GM21515 (cell line): ENCODE results near the gene SPTSSB.
A peak's percentile ranks its signal among the peaks of the same experiment; 100 is the strongest.

Experiments
- ATAC-seq: cut with Tn5 transposase; IDR thresholded peaks from one replicate; pipeline ENCODE4 v1.9.1; 2021; ENCODE audit not compliant: unreplicated experiment

SPTSSB gene

DNA sequence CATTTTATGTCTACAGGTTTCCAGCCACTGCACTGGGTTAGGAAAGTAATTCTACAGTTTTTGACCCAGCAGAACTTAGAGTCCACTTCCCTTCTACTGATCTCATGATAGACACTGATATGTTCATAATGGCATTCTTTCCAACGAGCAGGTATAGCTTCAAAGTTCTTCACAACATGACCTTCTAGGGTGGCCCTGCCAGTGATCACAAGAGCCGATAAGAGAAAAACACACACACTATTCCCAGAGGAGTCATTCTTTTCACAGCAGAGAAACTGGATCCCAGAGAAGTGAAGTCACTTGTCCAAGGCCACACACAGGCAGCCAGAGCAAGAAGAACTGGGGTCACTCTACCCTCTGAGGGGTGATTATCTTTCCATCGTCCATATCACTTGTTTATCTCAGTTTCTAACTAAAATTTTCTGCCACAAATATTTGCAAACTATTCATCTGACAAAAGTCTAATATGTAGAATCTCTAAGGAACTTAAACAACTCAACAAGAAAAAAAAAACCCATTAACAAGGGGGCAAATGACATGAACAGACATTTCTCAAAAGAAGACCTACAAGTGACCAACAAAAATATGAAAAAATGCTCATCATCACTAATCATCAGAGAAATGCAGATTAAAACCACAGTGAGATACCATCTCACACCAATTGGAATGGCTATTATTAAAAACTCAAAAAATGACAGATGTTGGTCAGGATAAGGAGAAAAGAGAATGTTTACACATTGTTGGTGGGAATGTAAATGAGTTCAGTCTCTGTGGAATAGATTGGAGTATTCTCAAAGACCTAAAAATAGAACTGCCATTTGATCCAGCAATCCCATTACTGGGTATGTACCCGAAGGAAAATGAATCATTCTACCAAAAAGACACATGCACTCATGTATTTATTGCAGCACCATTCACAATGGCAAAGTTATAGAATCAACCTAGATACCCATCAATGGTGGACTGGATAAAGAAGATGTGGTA, 31.5 kb downstream of the SPTSSB start:
- no peak for ATAC-seq

DNA sequence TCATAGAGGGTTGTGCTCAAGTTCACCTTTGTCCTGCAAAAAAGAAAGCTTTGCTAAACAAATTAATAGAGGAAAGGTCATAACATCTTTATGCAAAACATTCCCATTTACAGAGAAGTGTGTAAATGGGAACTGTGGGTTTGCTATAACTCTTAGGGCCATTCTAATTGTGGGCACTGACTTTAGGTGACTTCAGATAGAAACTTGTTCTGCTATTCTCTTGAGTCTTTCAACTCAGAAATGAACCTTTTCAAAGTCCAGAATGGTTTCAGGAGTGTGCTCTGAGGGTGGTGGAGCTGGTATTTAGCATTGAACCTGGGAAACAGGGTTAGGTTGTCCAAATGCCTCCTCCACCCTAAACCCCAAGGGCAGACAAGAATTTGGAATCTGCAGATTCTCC, 34.0 kb downstream of the SPTSSB start:
- ATAC-seq = no peak

DNA sequence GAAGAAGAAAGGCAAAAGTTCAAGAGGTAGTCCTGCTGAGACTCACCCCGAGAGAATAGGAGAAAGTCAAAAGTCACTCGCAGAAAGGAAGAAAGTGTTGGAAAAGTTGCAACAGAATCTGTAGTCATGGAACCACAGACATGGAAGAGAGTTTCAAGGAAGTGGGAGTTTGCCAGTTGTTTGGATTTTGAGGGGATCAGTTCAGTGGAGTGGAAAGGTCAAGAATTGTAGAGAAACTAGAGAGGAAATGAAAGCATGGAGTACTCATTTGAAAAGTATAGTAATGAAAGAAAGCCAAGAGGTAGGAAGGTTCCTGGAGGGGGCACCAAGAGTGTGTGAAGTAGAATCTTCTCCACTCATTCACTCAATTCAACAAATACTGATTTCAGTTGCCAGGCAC, 34.7 kb downstream of the SPTSSB start:
- no peak for ATAC-seq

DNA sequence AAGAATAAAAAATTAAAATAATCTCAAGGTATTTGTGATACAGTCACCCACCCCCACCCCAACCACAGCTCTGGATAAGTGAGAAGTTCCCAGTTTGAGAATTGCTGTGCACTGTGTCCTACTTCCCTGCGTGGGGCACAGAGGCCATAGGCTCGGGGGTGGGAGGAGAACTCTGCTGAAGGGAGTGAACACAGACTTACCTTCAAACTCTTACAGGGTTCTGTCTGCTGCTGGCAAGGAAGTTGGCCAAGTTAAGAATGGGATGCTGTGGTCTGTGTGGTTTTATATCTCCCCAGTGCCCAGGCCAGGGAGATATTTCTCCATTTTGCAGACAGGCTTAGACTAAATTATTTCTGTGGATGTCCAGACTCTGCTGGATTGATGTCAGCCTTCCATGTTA, 37.6 kb downstream of the SPTSSB start:
- ATAC-seq = no peak

DNA sequence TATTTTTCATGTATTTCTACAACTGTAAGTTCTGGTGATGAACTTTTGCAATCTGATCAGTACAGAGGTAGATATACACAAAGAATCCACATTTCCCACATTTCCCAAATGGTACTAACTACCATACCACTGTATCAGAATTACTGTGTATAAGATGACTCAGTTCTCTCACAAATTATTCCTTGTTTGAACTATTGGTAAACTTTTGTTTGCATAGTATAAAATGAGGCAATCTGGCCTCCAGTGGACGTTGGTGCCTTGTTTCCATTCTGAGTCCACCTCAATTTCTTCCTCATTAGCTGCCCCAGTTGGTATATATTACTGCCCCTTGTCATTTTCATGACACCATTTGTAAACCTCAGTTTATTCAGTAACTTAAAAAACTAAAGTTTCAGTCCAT, 38.5 kb downstream of the SPTSSB start:
- ATAC-seq = no peak

DNA sequence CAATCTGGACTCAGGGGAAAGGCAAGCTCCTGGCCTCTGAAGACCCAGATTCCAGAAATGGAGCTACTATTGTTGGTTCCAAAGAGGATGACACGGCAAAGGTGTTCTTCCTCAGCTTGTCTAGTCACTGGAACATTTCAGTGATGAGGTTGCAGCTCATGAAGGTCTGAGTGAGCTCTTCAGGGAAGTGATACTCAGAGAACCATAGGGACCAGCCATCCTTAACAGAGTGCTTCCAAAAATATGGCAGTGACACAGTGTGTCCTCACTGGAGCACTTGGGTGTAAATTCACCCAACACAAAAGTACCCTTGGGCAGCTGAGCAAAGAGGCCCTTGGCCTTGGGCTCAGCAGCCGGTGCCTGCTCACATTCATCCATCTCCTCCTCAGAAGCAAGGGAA, 46.3 kb downstream of the SPTSSB start:
- no peak for ATAC-seq

DNA sequence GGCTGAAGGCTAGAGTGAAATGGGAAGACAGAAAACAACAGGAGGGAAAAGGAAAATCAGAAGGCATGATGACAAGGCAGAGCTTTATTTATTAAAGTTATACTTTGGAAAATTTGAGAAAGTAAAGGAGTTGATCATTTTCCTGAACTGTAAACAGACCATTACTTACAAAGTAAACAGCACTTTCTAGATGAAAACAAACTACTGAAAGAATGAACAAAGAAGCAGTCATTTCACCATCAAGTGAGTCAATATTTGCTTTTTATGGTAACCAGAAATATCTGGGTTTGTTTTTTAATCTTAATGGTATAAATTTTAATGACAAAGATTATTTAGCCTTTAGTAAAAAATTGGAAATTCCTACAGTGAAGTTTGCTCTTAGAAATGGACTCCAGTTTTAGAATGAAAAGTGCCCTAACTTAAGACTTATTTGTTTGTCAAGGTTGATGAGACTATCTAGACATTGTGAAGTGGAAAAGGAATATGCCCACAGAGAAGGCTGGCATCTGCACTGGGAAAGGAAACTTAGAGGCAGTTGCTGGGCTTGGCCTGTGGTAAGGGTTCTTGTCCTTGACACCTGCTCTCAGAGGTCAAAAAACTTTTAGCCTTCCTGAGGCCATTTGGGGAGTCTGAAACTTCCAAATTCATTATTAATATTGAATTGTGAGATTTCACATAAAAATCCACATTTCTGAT, 47.2 kb downstream of the SPTSSB start:
- ATAC-seq = no peak

DNA sequence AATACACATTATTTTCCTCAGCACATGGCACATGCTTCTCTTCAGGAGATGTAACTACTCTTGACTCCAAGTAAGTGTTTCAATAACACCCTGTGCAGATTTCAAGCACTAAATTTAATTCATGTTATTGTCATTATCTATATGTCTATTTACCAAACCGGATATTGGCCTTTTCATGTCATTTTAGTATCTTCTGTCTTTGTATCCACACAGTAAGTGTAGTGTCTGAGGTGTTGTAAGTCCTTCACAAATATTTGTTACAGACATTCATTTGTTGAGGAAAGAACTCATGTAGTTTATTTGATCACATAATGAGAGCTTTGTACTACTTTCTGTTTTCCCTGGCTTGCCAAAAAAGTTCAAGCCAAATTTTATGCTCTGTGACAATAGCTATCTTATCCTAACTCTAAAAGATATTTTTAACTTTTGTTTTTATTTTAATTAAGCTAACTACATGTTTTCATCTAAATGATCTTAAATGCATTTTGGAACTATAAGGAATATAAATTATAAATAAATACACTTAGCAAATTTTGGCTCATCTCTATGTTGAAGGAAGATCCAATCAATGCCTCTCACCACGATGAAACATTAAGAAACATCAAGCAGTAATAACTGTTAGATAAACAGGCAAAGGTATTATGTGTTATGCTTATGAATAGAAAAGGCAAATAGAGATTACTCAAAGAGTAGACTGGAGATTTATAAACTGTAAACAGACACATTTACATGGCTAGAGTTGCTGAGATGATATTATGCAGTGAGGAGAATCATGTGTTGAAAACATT, 48.3 kb downstream of the SPTSSB start:
- ATAC-seq = no peak

DNA sequence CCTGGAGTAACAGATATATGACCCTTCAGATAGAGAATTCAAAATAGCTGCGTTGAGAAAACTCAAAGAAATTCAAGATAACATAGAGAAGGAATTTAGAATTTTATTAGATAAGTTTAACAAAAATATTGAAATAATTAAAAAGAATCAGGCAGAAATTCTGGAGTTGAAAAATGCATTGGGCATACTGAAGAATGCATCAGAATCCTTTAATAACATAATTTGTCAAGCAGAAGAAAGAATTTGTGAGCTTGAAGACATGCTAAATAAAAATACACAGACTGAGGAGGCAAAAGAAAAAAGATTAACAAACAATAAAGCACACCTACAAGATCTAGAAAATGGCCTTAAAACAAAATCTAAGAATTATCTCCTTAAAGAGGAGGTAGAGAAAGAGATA, 50.5 kb downstream of the SPTSSB start:
- no peak for ATAC-seq

DNA sequence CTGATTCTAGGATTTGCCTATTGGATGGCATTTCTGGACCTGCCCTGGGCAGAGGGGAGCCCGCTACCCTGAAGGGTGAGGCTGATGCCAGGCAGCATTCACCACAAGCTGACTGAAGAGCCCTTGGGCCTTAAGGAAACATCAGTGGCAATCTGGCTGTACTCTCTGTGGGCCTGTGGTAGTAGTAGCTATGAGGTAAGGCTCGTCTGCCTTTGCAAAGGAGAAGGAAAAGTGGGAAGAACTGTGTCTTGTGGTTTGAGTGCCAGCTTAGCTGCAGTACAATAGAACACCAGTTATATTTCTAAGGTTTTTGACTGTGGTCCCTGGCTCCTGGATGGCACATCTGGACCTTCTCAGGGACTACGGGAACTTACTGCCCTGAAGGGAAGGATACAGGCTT, 51.5 kb downstream of the SPTSSB start:
- no peak for ATAC-seq

DNA sequence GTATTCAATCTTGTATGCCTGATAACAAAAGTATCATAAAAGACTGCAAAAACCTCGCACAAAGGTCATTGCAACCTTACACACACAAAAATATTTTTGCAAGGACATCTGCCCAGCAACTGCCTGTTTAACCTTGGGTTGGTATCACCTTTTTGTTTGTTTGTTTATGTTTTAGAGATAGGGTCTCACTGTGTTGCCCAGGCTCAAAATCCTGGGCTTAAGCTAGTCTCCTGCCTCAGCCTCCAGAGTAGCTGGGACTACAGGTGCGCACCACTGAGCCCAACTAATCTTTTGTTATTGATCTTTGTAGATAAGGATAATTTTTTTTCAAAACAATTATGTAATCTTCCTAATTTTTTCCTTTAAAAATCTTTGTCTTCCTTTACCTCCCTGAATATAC, 54.2 kb downstream of the SPTSSB start:
- no peak for ATAC-seq

DNA sequence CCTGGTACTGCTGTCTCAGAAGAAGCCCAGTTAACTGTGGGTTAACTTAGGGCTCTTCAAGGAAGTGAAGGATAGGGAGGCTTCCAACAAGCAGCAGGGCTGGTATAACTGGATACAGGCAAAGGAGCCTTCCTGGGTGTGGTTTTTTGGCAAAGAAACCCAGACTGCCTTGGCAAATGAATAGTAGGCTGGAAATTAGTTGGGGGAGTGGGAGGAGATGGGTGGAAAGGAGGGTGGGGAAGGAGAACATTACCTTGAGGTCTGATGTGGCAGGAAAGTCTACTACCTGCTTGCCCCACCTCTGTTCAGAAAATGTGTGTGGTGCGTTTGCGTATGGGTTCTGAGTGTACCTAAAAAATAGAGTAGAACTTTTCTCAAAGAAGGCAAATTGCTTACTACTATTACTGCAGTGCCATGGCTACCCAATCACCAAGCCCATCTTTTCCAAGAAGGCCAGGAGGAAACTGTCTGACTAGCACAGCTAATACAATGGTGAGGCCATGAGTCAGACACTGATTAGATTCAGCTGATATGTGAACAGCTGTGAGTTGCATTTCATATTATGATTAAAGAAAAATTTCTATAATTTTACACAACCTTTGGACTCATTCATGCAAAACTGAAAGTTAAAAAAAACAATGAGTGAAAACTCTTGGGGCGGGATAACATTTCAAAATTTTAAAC, 55.2 kb downstream of the SPTSSB start:
- no peak for ATAC-seq

DNA sequence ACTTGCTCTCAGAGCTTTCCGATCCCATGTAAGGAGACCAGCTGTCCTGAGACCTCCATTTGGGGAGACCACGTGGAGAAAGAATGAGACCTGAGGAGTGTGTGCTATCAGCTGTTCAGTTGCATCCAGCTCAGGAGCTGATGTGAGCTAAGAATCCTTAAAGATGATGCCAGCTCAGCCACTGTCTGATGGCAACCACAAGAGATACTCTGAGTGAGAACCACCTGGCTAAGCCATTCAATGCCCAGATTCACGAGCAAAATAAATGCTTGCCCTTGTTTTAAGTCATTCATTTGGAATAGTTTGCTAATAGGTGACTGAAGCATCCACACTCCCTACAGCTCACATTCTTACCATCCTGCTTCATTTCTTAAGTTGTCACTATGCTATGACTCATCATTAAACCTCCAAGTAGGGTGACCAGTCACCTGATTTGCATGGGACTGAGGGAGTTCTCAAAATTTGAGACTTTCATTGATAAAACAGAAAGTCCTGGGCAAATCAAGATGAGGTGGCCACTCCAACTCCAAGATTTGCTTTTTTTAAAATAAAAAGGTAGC, 56.4 kb downstream of the SPTSSB start:
- peak; percentile 38 for ATAC-seq

DNA sequence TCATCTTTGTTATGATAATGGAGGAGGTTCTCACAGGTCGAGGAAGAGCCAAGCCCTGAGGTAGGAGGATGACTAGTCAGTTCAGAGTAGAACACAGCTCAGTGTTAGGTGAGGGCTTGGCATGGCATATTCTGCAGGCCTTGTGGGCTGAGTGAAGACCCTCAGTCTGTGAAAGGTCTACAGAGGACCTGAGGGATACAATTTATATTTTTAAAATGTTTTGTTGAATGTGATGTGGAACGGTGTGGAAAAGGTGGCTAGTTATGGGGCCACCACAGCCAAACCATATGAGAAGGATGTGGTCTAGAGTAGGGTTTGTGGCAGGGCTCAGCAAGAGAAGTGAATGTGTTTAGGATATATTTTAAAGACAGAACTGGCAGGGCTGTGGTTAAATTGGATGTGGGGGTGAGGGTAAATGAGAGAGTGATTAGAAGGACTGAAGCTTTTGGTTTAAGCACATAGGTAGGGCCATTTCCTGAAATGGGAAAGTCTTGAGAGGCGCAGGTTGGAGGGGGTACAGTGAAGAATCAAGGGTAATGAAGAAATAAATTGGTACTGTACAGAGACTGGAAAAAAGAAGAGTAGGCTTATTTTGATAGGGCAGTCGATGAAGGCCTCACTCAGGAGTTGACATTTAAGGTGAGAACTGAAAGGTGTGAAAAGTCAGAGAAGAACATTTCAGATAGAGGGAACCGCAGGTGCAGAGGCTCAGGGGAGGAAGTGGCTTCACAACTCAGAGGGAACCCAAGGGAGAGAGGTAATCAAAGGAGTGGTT, 60.5 kb downstream of the SPTSSB start:
- peak; percentile 74 for ATAC-seq

DNA sequence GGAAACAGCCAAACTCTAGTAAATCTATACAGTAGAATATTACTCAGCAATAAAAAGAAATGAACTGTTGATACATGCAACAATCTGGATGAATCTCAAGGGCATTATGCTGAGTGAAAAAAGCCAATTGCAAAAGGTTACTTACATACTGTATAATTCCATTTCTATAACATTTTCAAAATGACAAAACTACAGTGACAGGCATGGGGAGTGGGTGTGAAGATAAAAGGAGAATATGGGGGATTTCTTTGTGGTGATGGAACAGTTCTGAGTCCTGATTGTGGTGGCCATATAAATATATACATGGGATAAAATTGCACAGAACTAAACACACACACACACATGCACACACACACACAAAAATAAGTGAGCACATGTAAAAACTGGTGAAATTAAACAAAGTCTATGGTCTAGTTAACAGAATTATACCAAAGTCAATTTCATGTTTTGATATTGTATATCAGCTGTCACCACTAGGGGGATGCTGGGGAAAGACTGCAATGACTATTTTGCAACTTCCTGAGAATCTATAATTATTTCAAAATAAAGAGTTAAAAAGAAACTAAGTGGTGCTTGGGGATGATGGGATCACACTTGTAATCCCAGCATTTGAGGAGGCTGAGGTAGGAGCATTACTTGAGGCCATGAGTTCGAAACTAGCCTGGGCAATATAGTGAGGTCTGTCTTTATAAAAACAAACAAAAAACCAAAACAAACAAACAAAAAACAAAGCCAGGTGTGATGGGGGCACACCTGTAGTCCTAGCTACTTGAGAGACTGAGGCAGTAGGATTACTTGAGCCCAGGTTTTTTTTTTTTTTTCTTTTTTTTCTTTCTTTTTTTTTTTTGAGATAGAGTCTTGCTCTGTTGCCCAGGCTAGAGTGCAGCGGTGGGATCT, 66.0 kb downstream of the SPTSSB start:
- no peak for ATAC-seq

DNA sequence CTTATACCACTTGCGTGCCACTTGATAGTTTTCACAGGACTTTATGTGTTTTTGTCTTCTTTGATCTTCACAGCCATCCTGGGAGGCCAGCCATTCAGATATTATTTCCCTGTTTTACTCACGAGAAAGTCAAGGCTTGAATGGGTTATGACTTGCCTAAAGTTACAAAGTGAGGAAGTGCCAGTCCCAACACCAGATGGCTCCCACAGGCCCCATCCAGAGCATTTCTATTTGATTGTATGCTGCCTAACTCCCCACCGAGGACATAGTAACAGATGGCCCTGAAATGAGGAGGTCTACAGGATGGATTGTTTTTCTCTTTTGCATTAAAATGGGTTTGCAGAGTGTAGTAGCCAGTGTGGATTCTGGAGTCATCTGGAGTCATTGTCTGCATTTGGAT, 74.5 kb downstream of the SPTSSB start:
- ATAC-seq = no peak

DNA sequence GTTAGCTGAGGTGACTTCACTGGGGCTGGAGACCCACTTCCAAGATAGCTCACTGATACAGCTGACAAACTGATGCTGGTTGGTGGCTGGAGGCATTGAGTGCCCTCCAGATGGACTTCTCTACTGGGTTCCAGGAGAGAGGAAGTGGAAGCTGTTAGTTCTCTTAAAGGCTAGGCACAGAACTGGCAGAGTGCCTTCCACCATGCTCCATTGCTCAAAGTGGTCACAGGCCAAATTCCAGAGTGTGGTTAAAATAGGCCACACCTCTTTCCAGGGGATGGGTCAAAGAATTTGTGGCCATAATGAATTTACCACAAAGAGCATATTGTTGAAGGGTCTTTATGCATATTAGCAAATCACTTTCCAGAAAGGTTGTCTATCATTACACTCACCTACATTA, 76.0 kb downstream of the SPTSSB start:
- no peak for ATAC-seq
